ENCODE data around the gene CCL4. TPM values are rescaled to one million over a fixed set of nuclear protein-coding genes. Genes with fewer than 3 reads are reported as not detected.
A peak's percentile ranks its signal among the peaks of the same experiment; 100 is the strongest.

CCL4 gene
- total RNA-seq, 2 donors from 2014 or later = 0.86 to 2.3 TPM

GRCh38 chr17:36132421-36132831 lies 28.8 kb downstream of the CCL4 start:
- DNase-seq = no peak
- intact Hi-C loops (cut with DNase I) = no loop called here
- ATAC-seq = no peak

GRCh38 chr17:36133602-36134236 lies 30.1 kb downstream of the CCL4 start:
- DNase-seq (no peak), ATAC-seq (no peak)
- intact Hi-C loops (cut with DNase I) = no loop called here

DNA sequence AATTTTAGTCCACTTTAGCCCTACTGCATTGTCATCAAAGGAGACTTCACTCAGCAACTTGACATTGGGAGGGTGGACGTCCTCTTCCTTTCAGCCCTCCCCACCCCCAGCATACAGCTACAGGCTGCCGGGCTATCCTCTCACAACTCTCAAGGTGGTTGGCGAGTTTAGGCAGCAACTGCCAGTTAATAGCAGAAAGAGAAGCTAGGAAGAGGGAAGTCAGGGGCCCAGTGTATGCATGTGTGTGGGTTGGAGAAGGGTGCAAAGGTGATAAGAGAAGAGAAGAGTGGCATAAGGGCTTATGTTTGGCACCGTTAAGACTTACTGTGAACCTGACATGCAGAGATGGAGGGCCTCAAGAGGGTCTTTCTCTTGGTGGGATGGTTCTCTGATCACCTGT lies 31.8 kb downstream of the CCL4 start:
- ATAC-seq = no peak
- intact Hi-C loops (cut with DNase I) = no loop called here
- no peak for DNase-seq

DNA sequence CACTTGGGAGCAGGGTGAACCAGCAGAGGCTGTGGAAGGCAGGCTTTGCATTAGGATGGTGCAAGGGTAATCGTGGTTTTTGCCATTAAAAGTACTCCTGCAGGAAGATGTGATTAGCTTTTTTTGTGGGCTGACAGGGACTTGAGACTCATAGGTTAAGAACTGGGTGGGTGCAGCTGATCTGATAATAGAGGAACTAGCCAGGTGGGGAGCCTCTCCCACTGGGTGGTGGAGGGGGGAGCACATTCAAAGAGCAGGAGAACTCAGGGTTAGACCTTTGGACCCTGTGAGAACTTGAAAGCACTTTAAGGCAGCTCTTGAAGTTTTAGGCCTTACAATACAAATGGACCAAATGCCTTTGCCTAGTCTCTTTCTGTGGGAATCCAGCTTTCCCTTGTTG lies 32.4 kb downstream of the CCL4 start:
- intact Hi-C loops (cut with DNase I) = no loop called here
- ATAC-seq (no peak), DNase-seq (no peak)

DNA sequence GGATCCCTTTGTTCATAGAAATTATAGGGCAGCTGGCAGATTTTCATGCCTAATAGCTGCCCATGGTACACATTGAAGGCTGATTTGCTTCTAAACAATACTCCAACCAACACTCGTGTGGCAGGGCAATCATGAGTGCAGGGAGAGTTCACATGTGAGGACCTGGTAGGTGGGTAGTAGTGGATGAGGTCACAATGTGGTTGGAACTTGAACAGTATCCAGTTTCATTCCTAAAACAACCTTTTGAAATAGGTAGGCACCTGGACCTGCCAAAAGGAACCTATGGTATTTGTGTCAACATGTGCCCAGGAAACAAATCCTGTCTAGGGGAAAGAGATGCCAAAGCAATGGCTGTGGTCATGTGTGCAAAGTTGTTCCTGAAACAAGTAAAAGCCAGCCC lies 32.8 kb downstream of the CCL4 start:
- intact Hi-C loops (cut with DNase I) = no loop called here
- DNase-seq (no peak), ATAC-seq (no peak)

DNA sequence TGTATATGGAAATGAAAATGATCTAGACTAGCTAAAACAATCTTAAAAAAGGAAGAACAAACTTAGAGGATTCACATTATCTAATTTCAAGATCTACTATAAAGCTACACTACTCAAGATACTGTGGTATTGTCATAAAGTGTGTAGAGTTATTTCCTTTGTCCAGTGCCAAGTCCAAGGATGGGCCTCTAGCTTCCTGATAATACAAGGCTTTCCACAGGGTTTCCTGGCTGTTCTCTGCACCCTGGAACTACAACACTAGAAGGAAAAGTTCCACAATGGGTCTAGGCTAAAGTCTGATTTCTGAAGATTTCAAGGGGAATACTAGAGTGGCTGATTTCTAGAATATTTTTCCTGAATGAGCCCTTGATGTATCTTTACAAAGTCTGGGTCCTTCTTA lies 38.6 kb downstream of the CCL4 start:
- DNase-seq (no peak), ATAC-seq (no peak)
- intact Hi-C loops (cut with DNase I) = no loop called here

DNA sequence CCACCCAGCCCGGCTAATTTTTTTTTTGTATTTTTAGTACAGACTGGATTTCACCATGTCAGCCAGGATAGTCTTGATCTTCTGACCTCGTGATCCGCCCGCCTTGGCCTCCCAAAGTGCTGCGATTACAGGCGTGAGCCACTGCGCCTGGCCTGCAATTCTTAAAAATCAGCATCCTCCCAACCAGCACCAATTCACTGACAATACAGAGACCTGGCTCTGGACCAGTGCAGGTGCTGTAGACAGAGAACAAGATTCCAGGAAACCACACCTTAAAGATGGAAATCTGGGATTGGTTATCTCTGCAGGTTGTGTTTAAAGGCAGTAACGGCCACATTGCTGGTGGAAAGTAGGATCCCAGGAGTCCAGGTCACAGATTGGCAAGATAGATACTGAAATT lies 39.2 kb downstream of the CCL4 start:
- intact Hi-C loops (cut with DNase I) = no loop called here
- DNase-seq (no peak), ATAC-seq (no peak)

DNA sequence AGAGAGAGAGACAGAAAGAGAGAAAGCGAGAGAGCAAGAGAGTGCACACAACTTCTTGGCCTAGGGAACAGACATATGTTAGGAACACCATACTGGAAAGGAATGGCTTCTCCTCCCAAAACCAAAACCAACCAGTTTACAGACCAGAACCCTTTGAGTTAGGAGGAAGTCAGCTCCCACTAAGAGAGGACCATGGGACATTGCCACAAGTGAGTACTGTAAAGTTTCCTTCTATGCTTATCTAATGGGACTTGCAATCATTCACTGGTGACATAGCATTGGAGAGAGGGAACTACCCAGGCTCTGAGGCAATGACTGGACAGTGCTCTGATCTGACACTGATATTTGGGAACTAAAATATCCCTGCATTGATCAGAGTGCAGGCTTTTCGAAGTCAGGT lies 40.4 kb downstream of the CCL4 start:
- ATAC-seq (no peak), DNase-seq (no peak)
- intact Hi-C loops (cut with DNase I) = no loop called here

- intact Hi-C loops (cut with DNase I) = no loop called here
- DNase-seq (no peak), ATAC-seq (no peak)
Observed at GRCh38 chr17:36144981-36145729, 41.5 kb downstream of the CCL4 start.

- DNase-seq (no peak), ATAC-seq (no peak)
- intact Hi-C loops (cut with DNase I) = no loop called here
Observed at GRCh38 chr17:36147601-36148000, 44.0 kb downstream of the CCL4 start.

DNA sequence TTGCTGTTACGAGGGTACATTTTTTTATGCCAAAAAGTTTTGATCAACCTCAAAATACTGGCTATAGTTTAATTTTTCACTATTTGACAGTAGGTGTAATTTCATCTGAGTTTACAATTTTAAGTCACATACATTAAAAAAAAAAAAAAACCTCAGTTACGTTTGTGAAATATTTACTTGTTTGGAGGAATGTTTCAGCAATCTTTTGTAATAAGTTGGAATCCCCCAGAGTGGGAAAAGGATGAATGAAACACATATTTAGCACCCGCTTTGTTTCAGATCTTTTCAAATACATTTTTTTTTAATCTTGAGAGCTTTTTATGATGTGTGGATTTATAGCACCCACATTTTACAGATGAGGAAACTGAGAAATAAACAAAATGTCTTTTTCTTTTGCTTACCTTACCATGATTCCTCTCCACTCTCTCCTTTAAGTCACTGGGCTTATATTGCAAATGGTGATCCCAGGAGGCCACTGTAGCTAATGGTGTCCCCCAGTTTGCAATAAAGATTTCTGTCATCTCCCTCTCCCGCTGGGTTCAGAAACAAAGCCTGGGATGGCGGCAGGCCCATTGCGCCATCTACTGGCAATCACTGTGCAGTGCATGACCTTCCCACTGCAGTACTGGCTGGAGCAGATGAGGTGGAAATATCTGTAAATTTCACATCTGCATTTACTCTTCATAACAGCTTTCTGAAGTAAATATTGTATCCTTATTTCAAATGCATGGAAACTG lies 45.1 kb downstream of the CCL4 start:
- ATAC-seq (peak; percentile 92 to 93), DNase-seq (peak; percentile 79)
- intact Hi-C loops (cut with DNase I) = loop anchor here in 1 of 2 donors (2.0 kb wide), 1 partner anchor 180 kb away; no protein-coding TSS in a partner anchor

- intact Hi-C loops (cut with DNase I) = loop anchor here in 1 of 2 donors (2.0 kb wide), 1 partner anchor 181 kb away; no protein-coding TSS in a partner anchor
- DNase-seq = peak; percentile 53
- peak; percentile 57 to 77 for ATAC-seq
Observed at GRCh38 chr17:36149296-36149820, 45.7 kb downstream of the CCL4 start.

GRCh38 chr17:36151891-36152638 lies 48.4 kb downstream of the CCL4 start:
- intact Hi-C loops (cut with DNase I) = no loop called here
- no peak for DNase-seq
- no peak for ATAC-seq

GRCh38 chr17:36152639-36153120 lies 49.1 kb downstream of the CCL4 start:
- intact Hi-C loops (cut with DNase I) = no loop called here
- no peak for DNase-seq
- ATAC-seq = no peak

GRCh38 chr17:36153895-36154610 lies 50.4 kb downstream of the CCL4 start:
- ATAC-seq (no peak), DNase-seq (no peak)
- intact Hi-C loops (cut with DNase I) = no loop called here
